Glomerular visceral epithelial cell (primary cell): Measurements from ENCODE around the gene XRCC2.
"Not testable (repeated sequence)": the region's sequence is repeated elsewhere in the genome, so short reads cannot be mapped to it uniquely, and the experiment has no call there.

Experiments used
- DNase-seq: peaks from one replicate; pipeline ENCODE4 v3.0.0-alpha.2; 2016; ENCODE audit errors: extremely low spot score

XRCC2 gene

GRCh38 chr7:152664636-152665035 is 11.3 kb downstream of the XRCC2 start:
- no peak for DNase-seq

- no peak for DNase-seq
Observed at GRCh38 chr7:152663931-152664330, 12.0 kb downstream of the XRCC2 start.

DNA sequence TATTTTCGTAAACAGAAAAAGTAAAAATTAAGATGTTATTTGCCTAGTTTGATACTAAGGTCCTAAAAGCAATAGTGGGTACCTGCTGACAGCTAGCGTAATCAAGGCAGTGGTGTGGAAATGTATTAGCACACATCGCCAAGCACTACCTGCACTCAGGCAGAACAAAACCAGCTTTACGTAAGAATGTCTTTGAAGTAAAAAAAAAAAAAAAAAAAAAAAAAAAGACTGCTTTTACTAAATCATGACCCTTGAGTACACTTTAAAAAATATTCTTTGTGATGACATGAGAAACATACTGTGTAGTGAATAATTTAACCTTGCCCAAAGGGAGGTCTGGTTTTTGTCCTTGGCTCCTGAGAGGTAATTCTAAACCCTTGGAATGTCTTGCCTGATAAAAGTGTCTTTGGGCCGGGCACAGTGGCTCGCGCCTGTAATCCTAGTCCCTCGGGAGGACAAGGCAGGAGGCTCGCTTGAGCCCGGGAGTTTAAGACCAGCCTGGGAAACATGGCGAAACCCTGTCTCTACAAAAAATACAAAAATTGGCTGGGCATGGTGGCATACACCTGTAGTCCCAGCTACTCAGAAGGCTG is 12.7 kb downstream of the XRCC2 start:
- no peak for DNase-seq

- no peak for DNase-seq
Observed at GRCh38 chr7:152661479-152661878, 14.5 kb downstream of the XRCC2 start.

- DNase-seq, result no peak
Observed at GRCh38 chr7:152660021-152660420, 15.9 kb downstream of the XRCC2 start.

DNA sequence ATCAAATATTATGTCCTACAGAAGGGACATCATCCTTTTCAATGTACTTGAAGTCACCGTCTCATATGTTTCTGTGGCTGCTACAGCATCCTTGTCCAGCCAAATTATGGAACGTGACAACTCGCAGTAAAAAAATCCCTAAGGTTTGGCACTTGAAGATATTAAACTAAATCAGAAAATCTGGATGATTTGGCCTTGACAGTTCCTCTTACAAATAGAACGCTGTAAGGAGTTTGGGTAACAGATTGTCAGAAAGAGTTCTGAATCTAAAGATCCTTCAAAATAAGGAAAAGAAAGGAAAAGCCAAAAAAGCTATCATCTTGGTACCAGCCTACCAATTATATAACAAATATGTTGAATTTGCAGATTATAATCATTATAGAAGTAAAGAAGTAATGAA is 21.0 kb downstream of the XRCC2 start:
- DNase-seq, result no peak

DNA sequence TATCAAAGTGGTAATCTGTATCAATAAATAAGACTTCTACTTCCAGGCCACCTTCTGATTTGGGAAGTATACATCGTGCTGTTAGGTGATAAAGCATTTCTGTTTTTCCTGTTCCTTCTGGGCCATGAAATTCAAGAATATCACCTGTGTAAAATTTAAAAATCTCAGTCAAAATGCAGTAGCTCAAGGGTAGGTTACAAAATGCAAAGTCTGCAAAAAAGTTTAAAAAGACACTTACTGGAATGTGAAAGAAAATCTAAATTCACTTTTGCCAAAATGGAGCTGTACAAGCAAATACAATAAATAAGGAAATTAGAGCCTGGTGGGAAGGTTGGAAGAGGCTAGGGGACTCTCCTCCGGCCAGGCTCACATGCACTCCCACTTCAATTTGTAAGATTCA is 26.7 kb downstream of the XRCC2 start:
- DNase-seq, result no peak

DNA sequence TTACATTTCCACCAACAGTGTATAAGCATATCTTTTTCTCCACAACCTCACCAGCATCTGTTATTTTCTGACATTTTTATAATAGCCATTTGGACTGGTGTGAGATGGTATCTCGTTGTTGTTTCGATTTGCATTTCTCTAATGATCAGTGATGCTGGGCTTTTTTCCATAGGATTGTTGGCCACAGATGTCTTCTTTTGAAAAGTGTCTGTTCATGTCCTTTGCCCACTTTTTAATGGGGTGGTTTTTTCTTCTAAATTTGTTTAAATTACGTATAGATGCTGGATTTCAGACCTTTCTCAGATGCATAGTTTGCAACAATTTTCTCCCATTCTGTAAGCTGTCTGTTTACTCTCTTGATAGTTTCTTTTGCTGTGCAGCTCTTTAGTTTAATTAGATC is 28.9 kb downstream of the XRCC2 start:
- DNase-seq, result no peak

GRCh38 chr7:152646579-152646978 is 29.4 kb downstream of the XRCC2 start:
- not testable (repeated sequence) for DNase-seq

- no peak for DNase-seq
Observed at GRCh38 chr7:152643979-152644559, 31.9 kb downstream of the XRCC2 start.

GRCh38 chr7:152641384-152641783 is 34.6 kb downstream of the XRCC2 start:
- no peak for DNase-seq

GRCh38 chr7:152640829-152641228 is 35.1 kb downstream of the XRCC2 start:
- DNase-seq, result no peak

GRCh38 chr7:152637920-152638580 is 37.9 kb downstream of the XRCC2 start:
- DNase-seq, result no peak

GRCh38 chr7:152637161-152637560 is 38.8 kb downstream of the XRCC2 start:
- no peak for DNase-seq

GRCh38 chr7:152636441-152636840 is 39.5 kb downstream of the XRCC2 start:
- DNase-seq, result no peak

- DNase-seq, result no peak
Observed at GRCh38 chr7:152633504-152633903, 42.4 kb downstream of the XRCC2 start.

GRCh38 chr7:152633072-152633471 is 42.9 kb downstream of the XRCC2 start:
- no peak for DNase-seq

DNA sequence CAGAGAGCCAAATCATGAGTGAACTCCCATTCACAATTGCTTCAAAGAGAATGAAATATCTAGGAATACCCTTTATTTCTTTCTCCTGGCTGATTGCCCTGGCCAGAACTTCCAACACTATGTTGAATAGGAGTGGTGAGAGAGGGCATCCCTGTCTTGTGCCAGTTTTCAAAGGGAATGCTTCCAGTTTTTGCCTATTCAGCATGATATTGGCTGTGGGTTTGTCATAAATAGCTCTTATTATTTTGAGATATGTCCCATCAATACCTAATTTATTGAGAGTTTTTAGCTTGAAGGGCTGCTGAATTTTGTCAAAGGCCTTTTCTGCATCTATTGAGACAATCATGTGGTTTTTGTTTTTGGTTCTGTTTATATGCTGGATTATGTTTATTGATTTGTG is 47.2 kb downstream of the XRCC2 start:
- not testable (repeated sequence) for DNase-seq

GRCh38 chr7:152624228-152624627 is 51.7 kb downstream of the XRCC2 start:
- no peak for DNase-seq

DNA sequence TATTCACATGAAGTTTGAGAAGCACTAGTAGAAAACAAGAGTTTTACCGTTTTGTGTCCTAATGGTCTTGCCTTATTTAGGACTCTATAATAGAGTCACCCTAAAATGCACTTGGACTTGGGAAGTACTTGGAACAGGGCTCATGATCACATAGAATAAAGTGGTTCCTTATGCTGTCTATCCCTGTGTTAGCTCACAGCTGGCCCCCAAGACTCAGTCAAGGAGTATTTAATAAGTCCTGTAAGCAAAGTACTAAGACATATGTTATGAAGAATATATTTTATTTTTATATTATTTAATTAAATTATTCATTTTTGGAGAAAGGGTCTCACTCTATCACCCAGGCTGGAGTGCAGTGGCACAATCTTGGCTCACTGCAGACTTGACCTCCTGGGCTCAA is 54.5 kb downstream of the XRCC2 start:
- DNase-seq, result no peak

- no peak for DNase-seq
Observed at GRCh38 chr7:152619027-152619739, 56.8 kb downstream of the XRCC2 start.

DNA sequence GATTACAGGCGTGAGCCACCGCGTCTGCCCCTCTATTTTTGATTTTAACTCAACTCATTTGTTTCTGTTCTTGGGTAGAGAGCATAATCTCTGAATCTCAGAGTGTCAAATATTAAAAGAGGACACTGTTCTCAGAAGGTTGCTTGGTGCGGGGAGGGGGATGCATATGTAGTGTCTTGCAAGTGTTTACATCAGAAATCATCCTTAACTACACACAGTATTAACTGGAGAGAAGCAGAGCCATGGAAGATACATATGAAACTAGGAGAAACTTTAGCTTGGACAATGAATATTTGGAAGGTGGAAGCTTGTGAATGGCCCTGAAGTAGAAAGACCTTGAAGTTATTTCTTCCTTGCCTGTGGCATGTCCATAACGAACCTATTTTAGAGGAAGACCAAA is 57.5 kb downstream of the XRCC2 start:
- no peak for DNase-seq

DNA sequence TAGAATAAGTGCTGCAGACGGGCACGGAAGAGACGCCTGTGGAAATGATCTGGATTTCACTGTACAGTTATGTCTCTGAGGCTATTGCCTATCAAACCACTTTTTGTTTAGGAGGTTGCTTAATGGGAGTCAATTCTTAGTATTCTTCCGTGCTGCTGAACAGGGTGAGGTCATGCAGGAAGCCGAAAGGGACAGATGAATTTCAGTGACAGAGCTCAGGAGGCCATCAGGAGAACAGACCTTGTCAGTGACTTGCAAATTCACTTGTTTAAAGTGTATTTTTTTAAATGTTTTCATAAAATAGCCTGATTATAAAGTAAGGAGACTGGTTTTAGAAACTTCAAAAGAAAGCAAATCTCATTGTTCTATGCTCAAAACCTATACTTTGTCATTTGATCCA is 58.9 kb downstream of the XRCC2 start:
- no peak for DNase-seq
